ENCODE results near the gene SLC2A4.
A peak's percentile ranks its signal among the peaks of the same experiment; 100 is the strongest.

SLC2A4 gene

GRCh38 chr17:7307686-7308624 lies 26.4 kb downstream of the SLC2A4 start:
- DNase-seq = peak in 1 of 2 donors; percentile 63

DNA sequence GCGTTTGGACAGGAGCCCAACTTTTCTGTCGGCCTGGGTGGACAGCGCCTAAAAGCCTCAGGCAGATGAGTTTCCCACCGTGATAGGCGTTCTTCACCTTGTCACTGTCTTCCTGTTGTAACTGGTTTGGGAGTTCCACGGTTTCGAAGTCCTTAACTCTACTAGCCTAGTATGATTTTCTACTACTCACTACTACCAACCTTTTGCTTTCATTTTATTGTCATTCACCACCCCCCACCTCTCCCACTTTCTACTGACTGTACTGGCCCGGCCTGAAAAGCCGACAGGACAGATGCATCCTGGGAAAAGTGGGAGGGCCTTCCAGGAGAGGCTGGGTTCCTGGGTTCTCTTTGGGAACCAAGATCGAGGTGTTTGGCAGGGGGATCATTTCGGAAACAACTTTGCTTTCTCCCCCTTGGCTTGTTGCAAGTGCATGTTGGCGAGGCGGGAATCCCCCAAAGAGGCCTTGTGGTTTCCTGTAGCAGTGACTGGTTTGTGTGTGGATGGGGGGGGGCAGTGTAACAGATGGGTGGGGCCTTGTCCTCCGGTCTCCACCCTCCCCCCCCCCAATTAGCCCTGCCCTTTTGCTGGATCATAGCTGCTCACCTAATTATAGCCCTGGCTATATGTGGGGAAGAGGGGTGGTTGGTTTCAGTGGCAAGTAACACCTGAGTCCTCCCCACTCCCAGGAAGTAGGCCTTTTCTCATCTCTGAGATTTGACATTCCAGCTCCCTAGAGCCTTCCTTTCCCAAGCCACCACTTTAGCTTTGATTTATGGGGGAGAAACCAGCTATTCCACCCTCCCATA lies 27.3 kb downstream of the SLC2A4 start:
- DNase-seq = peak; percentile 94 to 96

GRCh38 chr17:7309628-7310027 lies 28.1 kb downstream of the SLC2A4 start:
- no peak for DNase-seq

- no peak for DNase-seq
Measured at GRCh38 chr17:7311110-7311705, 29.7 kb downstream of the SLC2A4 start.

- no peak for DNase-seq
Measured at GRCh38 chr17:7312432-7313087, 31.0 kb downstream of the SLC2A4 start.

- no peak for DNase-seq
Measured at GRCh38 chr17:7313088-7313889, 31.8 kb downstream of the SLC2A4 start.

DNA sequence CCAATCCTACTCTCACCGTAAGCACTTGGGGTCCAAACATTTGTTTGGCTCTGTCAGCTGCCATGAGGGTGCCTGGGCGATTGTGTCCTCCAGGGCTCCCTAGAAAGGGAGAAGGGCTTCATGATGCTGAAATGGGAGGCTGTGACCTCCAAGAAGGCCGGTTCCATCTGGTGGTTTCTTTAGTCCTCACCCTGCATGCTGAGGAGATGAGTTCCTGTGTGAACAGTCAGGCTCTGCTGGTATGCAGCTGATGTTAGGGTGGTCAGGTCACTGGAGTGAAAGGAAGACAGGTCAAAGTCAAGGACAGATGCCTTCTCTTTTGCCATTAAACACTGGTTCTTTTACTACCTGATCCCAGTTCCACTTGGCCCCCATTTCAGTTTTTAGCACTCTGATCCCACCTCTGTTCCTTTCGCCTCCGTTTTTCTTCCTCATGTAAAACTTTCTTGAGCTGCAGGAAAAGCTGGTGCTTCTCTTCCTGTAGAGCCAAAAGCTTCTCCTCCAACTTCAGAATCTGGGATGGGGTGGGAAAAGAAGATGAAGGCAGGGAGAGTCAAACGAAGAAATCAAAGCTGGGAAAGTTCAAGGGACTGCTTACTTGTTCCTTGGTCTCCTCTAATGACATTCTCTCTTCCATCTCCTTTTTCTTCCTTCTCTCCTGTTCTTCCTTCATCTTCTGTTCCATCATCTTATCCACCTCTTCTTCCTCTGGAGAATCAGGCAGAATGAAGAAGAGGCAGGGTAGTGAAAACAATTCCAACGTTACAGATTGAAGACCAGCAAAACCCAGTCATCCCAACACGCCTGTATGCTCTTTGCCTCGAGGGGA lies 32.6 kb downstream of the SLC2A4 start:
- no peak for DNase-seq

DNA sequence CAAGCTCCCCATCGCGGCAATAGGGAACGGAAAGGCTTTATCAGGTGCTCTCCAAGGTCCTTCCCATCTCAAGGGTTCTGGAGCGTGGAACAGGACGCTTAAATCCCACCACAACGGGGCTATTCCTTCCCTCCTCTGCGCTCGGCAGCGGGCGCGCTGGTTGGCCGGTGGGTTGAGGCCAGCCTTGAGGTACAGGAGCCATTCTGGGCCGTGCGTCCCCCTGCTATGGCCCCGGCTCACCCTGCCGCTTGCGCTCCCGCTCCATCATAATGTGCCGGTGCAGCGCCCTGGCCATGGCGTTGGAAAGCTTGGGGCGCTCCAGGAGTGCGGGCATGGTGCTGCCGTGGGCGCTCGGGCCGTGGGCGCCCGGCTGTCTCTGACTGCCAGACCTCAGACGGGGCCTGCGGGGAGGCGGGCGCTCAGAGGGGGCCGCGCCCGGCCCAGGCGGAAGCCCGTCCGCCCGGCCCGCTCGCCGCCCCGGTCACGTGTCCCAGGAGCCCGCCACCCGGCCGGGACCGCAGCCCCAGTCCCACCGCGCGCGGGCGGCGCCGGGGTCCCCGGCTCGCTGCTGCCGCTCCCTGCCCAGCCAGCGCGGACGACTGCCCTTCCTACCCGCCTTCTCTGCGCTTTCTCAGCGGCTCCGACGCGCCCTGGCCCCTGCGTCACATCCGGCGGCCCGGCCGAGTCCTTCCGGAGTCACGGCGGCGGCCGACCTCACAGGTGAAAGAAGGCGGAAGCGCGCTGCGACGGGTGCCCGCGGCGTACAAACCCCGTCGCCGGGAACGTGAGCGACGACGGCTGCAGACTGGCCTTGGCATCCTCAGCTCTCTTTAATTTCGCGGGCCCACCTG lies 33.4 kb downstream of the SLC2A4 start, which contains the start of gene GPS2:
TSS of gene GPS2 (minus strand) at position 642 of the 851 bp plus-strand sequence. CDS start at position 334, 308 bp downstream.
- peak; percentile 92 to 93 for DNase-seq

DNA sequence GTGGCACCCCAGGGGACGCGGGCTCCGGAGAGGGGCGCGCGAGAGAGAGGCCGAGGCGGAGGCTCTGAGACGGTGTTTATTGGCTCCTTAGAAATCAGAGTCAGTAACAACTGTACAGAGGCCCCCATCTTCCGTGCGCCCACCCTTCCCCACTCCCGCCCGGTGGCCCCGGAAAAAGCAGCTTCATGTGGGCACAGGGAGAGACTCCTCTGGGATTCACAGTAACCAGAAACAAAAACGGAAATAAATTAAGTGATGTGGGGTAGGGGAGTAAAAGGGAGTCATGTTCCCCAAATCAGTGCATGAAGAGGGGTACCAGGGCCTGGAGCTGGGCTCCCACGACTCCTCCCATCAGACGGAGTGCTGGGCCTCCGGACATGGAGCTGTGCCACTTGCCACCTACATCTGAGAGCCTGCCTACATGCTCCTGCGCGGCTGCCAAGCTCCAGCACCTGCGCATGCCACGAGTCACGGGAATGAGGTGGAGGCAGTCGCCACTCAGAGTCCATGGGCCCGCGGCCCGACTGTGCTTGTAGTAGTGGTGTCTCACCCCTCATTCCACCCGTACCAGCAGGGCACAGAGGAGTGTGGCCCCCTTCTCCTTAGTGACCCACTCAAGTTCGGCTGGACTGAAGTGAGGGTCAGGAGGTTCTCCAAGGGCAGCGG lies 34.2 kb downstream of the SLC2A4 start:
- DNase-seq = no peak

DNA sequence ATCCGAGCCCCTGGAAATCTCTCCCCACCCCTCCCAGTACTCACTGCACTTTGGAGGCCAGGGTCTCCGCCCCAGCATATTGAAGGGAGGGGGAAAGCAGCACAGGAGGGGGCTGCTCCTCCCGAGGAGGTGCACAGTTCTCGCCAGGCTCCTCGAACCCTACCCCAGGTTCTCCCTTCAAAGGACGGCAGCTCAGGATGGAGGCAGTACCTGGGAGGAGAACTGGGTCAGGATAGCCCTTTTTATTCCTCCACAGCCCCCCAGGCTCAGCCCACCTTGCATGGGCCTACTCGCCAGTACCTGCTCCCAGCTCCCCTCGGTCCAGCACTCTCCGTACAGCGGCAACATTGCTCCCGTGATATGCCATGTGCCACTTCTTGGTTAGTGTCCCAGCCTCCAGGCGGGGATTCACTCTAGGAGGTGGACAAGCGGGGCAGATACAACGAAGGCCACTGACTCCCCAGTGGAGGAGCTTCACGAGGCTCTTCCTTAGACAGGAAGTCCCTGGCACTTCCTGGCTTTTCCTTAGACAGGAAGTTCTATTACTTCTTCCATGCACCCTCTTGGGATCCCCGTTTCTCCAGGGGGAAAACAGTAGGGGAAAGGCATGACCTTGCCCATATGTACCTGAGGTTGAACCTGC lies 35.8 kb downstream of the SLC2A4 start:
- no peak for DNase-seq

- no peak for DNase-seq
Measured at GRCh38 chr17:7318121-7318860, 36.8 kb downstream of the SLC2A4 start.

GRCh38 chr17:7321466-7321865 lies 39.9 kb downstream of the SLC2A4 start:
- no peak for DNase-seq

DNA sequence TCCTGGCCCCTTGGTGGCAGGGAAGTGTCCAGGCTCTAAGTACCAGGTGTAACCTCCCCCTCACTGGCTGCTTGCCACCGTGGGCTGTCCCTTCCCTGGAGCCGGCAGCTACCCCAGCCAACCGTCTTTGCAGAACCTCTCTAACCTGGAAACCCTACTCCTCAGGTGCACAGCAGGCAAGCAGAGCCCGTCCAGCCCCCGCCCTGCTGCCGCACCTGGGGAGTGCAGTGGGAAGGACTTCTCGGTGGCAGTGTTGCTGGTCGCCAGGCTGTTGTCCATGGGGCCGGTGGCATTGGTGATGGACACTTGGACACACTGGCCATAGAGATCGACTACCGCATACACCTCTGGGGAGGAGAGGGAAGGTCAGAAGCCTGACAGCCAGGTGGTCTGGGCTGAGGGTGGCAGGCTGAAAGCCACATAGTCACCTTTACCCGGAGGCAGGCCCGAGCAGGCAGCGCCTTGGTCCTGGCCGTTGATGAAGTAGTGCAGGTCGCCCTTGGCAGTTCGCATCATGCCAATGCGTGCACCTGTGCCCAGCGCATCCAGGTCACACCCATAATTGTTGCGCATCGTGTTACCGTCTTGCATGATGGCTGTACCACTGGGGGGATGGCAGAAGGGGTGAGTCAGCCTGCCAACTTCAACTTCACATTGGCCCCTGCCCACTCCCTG lies 41.1 kb downstream of the SLC2A4 start:
- DNase-seq = no peak

DNA sequence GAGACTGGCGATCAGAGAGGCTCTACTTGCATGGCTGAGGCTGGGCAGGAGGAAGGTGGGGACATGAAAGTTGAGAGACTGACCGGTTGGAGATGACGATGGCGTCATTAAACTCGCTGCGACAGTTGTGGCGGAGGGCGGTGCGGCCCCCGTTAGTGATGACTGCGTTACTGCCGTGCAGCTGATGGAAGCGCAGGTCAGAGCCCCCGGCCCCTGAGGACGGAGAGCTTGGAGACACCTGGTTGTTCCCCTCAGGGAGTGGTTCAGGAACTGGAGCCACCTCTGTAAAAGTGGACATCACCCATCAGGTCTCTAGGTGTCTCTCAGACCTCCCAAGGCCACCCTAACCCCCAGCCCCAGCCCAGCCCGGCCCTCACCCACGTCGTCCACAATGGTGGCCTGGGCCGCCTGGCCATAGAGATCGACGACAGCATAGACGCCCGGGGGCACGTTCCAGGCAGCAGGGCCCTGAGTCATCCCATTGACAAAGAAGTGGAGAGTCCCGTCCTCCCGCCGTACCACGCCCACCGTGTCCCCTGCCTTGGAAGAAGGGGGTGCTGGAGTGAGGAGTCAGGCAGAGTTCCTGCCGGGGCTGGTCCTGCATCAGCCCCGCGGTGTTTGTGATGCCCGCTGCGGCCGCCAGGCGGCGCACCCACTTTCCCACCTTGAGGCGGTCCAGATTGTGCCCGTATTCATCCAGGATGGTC lies 42.4 kb downstream of the SLC2A4 start:
- DNase-seq = peak; percentile 57 to 70

- no peak for DNase-seq
Measured at GRCh38 chr17:7324438-7324779, 42.9 kb downstream of the SLC2A4 start.

- DNase-seq = no peak
Measured at GRCh38 chr17:7325031-7325528, 43.6 kb downstream of the SLC2A4 start.

DNA sequence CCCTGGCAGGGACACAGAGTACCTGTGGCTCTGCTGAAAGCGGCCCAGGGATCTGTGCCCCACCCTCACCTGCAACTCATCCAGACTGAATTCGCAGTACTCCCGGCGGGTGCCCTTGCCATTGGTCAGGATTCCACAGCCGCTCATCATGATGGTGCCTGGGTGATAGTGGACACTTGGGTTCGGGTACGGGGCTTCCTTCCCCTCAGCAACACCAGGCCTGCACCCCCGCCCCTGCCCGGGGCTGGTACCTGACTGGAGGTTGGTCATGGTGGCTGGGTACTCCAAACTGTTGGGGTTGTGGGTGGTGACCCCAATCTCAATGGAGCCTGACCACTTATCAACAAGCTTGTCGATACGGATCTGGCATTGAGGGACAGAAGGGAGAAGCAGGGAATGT lies 44.7 kb downstream of the SLC2A4 start:
- DNase-seq = no peak
